ENCODE measurements around the gene MLIP. TPM values are rescaled to one million over a fixed set of nuclear protein-coding genes. Genes with fewer than 3 reads are reported as not detected.

MLIP gene
- total RNA-seq, 4 donors from 2014 or later, result 182 to 383 (median 296) TPM

DNA sequence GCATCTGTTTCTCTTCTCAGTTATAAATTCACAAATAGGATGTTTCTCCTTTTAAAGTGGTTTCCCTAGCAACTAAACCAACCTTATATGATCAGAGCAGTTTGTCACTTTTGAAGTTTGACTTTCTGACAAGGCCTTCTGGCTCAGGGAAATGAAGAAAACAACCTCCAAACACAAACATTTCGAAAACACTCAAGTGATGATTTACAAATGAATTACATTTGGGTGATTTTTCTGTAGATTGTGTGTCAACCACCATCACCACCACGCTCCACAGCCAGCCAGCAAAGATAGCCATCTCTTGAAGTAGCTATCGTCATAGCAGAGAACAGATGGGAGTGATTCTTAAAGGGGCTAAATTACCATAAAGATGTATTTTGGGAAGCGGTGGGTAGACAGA lies 16.5 kb upstream of the MLIP start:
- H3K4me3 ChIP-seq, result no peak overlapping the region
- H3K4me1 ChIP-seq, result no peaks in the 10 kb centered on the region
- WGBS, 2 donors, result 88 to 90% methylated on average over 4 of the region's 4 CpGs
- no peaks in the 10 kb centered on the region for H3K27me3 ChIP-seq
- no peaks in the 10 kb centered on the region for H3K36me3 ChIP-seq
- peak overlapping the region in 2 of 4 donors; percentile 0 to 62 for H3K27ac ChIP-seq
- no peaks in the 10 kb centered on the region for H3K9me3 ChIP-seq
- no peak for TF ChIP-seq POLR2A (IDR thresholded peaks at IDR 0.05)
- TF ChIP-seq EP300 (IDR thresholded peaks at IDR 0.05), result no peak
- TF ChIP-seq, protein P1, sequence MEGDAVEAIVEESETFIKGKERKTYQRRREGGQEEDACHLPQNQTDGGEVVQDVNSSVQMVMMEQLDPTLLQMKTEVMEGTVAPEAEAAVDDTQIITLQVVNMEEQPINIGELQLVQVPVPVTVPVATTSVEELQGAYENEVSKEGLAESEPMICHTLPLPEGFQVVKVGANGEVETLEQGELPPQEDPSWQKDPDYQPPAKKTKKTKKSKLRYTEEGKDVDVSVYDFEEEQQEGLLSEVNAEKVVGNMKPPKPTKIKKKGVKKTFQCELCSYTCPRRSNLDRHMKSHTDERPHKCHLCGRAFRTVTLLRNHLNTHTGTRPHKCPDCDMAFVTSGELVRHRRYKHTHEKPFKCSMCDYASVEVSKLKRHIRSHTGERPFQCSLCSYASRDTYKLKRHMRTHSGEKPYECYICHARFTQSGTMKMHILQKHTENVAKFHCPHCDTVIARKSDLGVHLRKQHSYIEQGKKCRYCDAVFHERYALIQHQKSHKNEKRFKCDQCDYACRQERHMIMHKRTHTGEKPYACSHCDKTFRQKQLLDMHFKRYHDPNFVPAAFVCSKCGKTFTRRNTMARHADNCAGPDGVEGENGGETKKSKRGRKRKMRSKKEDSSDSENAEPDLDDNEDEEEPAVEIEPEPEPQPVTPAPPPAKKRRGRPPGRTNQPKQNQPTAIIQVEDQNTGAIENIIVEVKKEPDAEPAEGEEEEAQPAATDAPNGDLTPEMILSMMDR (IDR thresholded peaks at IDR 0.05), result no peak
- DNase-seq (ENCODE audit: low spot score in 2 of 2), result no peak

DNA sequence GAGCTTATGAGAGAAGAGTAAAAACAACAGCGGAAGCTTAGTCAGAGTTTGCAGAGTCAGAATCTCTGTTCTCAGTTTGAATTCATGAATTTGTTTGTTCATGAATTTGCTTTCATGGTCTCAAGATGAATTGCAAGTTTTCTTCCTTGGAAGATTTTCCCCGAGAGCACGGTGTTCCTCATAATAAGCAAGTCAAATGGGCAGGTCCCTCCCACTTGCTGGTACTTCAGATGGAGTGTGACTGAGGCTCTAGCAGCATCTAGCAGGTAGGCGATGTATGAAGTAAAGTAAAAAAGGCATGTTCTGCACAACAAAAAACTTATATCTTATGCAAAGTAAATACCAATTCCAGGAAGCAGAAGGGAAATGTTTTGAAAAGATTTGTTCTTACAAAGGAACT lies 15.5 kb upstream of the MLIP start:
- DNase-seq (ENCODE audit: low spot score in 2 of 2), result no peak
- Histone ChIP-seq H3K4me3 (no peak overlapping the region), H3K27ac (peak overlapping the region in 2 of 4 donors; percentile 0 to 62)

DNA sequence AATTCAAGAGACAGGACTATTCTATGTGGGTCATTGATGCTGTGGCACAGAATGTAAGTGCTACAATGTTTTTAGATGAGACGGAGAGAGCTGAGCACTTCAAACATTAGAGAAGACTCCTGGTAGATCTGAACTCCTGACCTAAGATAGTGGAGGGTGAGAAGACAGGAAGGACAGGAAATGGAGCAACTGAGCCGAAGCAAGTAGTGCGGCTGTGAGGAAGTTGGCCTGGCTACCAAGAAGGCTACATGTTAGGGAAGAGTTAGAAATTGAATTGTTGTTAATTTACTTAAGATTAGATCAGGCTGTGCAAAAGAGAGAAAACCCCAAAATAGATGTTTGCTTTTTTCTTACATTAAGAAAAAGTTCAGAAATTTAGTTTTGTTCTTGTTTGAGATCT lies 14.4 kb upstream of the MLIP start:
- 89 to 94% methylated on average over 3 of the region's 3 CpGs for WGBS, 2 donors
- no peak overlapping the region for H3K4me3 ChIP-seq
- H3K27ac ChIP-seq, result peak overlapping the region in 1 of 4 donors; percentile 5
- H3K4me1 ChIP-seq, result no peaks in the 10 kb centered on the region
- no peak for DNase-seq (ENCODE audit: low spot score in 2 of 2)
- H3K27me3 ChIP-seq, result no peaks in the 10 kb centered on the region
- no peaks in the 10 kb centered on the region for H3K9me3 ChIP-seq
- no peaks in the 10 kb centered on the region for H3K36me3 ChIP-seq
- no peak for TF ChIP-seq EP300 (IDR thresholded peaks at IDR 0.05)
- TF ChIP-seq, protein P1 (IDR thresholded peaks at IDR 0.05), result no peak
- no peak for TF ChIP-seq POLR2A (IDR thresholded peaks at IDR 0.05)

More for the DNA sequence above, 15.5 kb upstream of the MLIP start:
- WGBS, 2 donors, result 54 to 71% methylated on average over 4 of the region's 4 CpGs
- H3K27me3 ChIP-seq, result no peaks in the 10 kb centered on the region
- TF ChIP-seq, protein P1 (IDR thresholded peaks at IDR 0.05), result no peak
- TF ChIP-seq POLR2A (IDR thresholded peaks at IDR 0.05) (no peak), EP300 (IDR thresholded peaks at IDR 0.05) (no peak)
- H3K4me1 ChIP-seq, result no peaks in the 10 kb centered on the region
- no peaks in the 10 kb centered on the region for H3K36me3 ChIP-seq
- no peaks in the 10 kb centered on the region for H3K9me3 ChIP-seq

DNA sequence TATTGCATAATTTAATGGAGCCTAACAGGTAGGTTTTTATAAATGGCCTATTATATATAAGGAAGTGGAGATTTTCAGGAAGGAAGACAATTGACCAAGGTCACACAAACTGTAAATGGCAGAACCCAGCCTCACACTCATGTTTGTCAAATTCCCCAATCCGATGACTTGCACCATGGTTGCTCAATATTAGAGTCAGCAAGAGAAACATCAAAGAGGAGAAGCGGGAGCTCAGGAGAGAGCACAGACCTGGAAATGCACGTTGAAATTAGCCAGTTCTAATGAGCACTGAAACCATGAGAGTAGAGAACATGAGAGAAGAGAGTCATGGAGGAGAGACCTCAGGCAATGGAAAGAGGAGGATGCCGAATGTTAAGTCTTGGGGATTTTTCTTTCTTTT lies 13.5 kb upstream of the MLIP start:
- no peak for TF ChIP-seq POLR2A (IDR thresholded peaks at IDR 0.05)
- TF ChIP-seq EP300 (IDR thresholded peaks at IDR 0.05), result no peak
- TF ChIP-seq, protein P1 (IDR thresholded peaks at IDR 0.05), result no peak
- Histone ChIP-seq H3K4me3 (no peak overlapping the region), H3K36me3 (no peaks in the 10 kb centered on the region), H3K27ac (no peak overlapping the region), H3K4me1 (no peaks in the 10 kb centered on the region), H3K27me3 (no peaks in the 10 kb centered on the region), H3K9me3 (no peaks in the 10 kb centered on the region)
- no peak for DNase-seq (ENCODE audit: low spot score in 2 of 2)
- WGBS, 2 donors, result 71 to 72% methylated on average over 4 of the region's 4 CpGs

DNA sequence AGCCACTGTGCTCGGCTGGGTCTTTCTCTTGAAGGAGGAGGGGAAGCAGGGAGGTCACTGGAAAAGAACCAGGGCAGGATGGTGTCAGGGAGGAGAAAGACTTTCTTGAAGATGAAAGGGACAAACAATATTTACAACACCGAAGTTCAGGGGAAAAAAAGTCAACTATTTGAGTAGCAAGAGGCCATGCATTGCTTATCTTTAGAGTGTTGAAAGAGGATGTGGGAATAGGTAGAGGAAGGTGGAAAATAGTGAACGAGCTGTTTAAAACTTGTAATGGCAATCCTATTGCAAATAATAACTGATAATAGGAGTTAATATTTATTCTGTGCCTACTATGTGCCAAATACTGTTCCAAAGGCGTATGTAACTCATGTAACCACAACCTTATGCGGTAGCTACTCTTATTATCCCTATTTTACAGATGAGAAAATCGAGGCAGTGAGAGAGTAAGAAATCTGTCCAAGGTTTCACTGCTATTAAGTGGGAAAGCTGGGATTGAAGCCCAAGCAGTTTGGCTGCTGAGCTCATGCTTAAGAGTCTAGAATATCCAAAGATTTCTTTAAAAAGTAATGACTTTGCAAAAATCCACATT lies 12.7 kb upstream of the MLIP start:
- DNase-seq (ENCODE audit: low spot score in 2 of 2), result no peak
- no peak for TF ChIP-seq POLR2A (IDR thresholded peaks at IDR 0.05)
- TF ChIP-seq, protein P1 (IDR thresholded peaks at IDR 0.05), result no peak
- no peak for TF ChIP-seq EP300 (IDR thresholded peaks at IDR 0.05)
- no peak overlapping the region for H3K27ac ChIP-seq
- no peaks in the 10 kb centered on the region for H3K36me3 ChIP-seq
- H3K4me1 ChIP-seq, result no peaks in the 10 kb centered on the region
- WGBS, 2 donors, result 83 to 89% methylated on average over 6 of the region's 6 CpGs
- no peaks in the 10 kb centered on the region for H3K27me3 ChIP-seq
- no peaks in the 10 kb centered on the region for H3K9me3 ChIP-seq
- H3K4me3 ChIP-seq, result no peak overlapping the region
